GM13977 (cell line): Measurements from ENCODE around the gene GPRC5C.

Experiments used
- DNase-seq: peaks from one replicate; pipeline ENCODE4 v3.0.0; 2012; ENCODE audit warnings: low spot score
- in situ Hi-C: fragments of 300-500 bp; cut with MboI; formaldehyde crosslinking; loops from one replicate; pipeline ENCODE4 v1.12.0; 2022; ENCODE audit warnings: low sequenced_read_pairs, low pct_unique_long_range_greater_than_20kb, mixed read lengths, inconsistent platforms; ENCODE audit not compliant: unreplicated experiment
- TF ChIP-seq, protein P1 (sequence below): IDR thresholded peaks from 2 replicates; pipeline ENCODE4 v1.5.1; 2012; ENCODE audit warnings: mild to moderate bottlenecking, control low read depth; ENCODE audit not compliant: insufficient read depth; ENCODE audit errors: extremely low read depth, missing control alignments

GPRC5C gene

DNA sequence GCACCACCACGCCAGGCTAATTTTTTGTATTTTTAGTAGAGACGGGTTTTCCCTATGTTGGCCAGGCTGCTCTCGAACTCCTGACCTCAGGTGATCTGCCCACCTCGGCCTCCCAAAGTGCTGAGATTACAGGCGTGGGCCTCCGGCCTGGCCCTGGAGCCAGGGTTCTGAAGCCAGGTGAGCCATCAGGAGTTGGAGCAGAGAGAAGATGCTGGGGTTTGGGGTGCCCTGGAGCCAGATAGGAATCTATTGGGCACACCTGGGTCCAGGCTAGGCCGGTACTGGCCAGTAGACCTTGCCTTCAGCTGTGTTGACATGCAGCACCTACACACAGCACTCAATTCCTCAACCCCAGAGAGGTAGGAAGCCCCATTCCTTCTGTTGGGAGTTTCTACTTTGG is 29.1 kb downstream of the GPRC5C start:
- DNase-seq: no peak
- in situ Hi-C loops: no loop called here
- TF ChIP-seq, protein P1, sequence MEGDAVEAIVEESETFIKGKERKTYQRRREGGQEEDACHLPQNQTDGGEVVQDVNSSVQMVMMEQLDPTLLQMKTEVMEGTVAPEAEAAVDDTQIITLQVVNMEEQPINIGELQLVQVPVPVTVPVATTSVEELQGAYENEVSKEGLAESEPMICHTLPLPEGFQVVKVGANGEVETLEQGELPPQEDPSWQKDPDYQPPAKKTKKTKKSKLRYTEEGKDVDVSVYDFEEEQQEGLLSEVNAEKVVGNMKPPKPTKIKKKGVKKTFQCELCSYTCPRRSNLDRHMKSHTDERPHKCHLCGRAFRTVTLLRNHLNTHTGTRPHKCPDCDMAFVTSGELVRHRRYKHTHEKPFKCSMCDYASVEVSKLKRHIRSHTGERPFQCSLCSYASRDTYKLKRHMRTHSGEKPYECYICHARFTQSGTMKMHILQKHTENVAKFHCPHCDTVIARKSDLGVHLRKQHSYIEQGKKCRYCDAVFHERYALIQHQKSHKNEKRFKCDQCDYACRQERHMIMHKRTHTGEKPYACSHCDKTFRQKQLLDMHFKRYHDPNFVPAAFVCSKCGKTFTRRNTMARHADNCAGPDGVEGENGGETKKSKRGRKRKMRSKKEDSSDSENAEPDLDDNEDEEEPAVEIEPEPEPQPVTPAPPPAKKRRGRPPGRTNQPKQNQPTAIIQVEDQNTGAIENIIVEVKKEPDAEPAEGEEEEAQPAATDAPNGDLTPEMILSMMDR: no peak

GRCh38 chr17:74461611-74462010 is 29.7 kb downstream of the GPRC5C start:
- TF ChIP-seq, protein P1: no peak
- no peak for DNase-seq

DNA sequence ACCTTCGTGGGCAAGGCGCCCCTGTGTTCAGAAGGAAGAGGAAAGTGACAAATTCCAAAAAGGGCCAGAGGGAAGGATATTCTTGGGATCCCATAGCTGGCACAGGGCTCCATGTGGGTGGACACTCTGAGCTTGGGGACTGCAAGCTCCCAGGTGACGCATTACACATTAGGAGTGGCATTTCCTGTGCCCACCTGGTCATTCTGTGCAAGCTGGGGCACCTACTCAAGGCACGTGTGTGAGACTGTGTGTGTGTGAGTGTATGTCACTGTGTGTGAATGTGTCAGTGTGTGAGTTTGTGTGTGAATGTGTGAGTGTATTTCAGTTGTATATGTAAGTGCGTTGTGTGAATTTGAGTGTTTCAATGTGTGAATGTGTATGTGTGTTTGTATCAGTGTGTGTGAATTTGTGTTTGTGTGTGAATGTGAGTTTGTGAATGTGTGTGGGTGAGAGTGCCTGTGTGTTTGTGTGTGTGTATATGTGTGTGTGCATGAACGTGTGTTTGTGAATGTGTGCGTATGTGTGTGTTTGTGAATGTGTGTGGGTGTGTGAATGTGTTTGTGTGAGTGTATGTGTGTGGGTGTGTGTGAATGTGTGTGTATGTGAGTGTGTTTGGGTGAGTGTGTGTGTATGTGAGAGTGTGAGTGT is 33.0 kb downstream of the GPRC5C start:
- TF ChIP-seq, protein P1: no peak
- in situ Hi-C loops: no loop called here

More at GRCh38 chr17:74461611-74462010, 29.7 kb downstream of the GPRC5C start:
- in situ Hi-C loops: no loop called here

DNA sequence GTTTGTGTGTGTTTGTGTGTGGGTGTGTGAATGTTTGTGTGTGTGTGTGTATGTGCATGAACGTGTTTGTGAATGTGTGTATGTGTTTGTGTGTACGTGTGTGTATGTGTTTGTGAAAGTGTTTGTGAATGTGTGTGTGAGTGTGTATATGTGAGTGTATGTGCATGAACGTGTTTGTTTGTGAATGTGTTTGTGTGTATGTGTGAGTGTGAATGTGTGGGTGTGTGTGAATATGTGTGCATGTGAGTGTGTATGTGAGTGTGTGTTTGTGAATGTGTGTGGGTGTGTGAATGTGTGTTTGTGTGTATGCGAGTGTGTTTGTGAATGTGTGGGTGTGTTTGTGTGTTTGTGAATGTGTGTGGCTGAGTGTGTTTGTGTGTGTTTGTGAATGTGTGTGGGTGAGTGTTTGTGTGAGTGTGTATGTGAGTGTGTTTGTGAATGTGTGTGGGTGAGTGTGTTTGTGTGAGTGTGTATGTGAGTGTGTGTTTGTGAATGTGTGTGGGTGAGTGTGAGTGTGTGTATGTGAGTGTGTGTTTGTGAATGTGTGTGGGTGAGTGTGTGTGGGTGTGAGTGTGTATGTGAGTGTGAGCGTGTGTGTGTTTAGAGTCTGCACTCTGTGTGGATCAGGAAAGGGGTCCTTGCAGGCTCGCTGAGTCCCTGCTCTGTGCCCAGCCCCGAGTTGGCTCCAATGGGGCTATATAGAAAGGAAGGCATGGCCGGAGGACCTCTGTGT is 33.7 kb downstream of the GPRC5C start:
- TF ChIP-seq, protein P1: no peak

More for the DNA sequence above, 33.0 kb downstream of the GPRC5C start:
- DNase-seq: no peak

DNA sequence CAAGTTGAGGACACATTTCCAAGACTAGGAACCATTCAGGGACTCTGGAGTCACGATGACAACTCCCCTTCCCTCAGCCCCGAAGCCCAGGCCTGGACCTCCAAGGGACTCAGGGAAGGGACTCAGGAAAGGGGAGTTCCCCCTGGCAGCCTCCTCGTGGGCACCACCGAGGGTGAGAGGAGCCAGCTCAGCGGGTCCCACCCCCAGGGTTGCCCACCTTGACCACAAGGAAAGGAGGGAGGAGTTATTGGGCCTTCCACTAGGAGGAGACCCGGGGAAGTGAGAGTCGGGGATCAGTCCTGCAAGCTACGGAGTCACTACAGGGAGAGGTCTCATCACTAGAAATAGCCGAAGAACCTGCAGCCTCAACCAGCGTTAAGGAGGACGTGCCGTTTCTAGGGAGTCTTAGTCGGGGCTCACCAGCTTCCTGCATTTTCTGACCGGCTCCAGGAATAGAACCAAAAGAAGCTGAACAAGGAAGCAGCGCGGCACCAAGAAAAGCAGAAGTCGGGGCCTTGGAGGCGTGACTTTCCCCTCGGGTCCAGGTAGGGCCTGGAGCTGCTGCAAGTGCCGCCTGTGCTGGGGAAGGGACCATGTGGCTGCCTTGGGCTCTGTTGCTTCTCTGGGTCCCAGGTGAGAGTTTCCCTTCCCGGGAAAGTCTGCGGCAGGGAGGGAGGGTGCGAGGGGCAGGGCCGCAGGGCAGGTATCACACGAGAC is 34.4 kb downstream of the GPRC5C start, which contains the start of gene CD300A:
TSS of gene CD300A (plus strand) at position 524 of the 717 bp plus-strand sequence. CDS start at position 594, 70 bp downstream.
- no peak for DNase-seq
- in situ Hi-C loops: no loop called here
- TF ChIP-seq, protein P1: no peak

More for the DNA sequence above, 33.7 kb downstream of the GPRC5C start:
- in situ Hi-C loops: no loop called here
- no peak for DNase-seq

DNA sequence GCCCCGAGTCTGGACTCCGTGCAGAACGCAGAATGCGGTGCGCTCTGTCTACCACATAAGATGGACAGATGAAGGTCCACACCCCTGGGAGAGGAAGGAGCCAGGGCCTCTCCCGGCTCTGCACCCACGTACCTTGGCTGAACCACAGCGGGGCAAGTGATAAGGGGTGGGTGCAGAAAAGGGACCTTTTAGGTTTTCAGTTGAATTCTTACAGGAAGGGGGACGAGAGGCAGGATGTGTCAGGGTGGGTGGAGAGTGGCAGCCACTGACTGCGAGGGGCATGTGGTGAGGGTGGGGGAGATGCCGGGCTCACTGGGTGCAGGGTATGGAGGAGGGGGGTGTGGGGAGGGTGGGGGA is 34.9 kb downstream of the GPRC5C start:
- TF ChIP-seq, protein P1: no peak
- in situ Hi-C loops: no loop called here

More for the DNA sequence above, 34.9 kb downstream of the GPRC5C start:
- DNase-seq: no peak
